ENCODE results near the gene NPB.

The NPB gene

DNA sequence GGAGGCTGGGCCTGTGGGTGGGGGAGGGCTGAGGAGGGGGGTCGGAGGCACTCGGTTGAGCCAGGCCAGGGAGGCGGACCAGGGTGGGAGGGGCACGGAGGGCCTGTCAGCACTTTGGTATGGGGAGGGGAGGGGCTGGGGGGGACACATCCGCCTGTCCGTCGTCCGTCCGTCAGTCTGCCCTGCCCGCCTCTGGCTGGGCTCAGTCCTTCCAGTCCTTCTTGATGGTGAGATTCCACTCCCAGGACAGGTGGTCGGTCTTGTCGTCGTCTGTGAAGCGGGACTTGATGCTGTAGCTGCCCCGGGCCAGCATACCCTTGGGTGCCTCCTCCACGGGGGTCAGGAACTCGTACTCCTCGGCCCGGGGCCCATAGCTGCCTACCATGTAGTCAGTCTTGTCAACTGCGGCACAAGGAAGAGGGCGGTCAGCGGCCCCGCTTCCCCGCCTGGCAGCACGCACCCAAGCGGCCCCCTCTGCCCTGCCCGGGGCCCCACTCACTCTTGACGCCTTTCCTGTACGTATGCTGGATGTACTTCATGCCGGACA, 33.3 kb upstream of the NPB start:
- Histone ChIP-seq H3K18ac (ENCODE audit: low read depth in 1 of 2, low read length in 2 of 2) (peak overlapping the region; percentile 66 to 75), H3K36me3 (ENCODE audit: control insufficient read depth in 1 of 2, insufficient read depth in 2 of 2, low read depth in 1 of 2, low read length in 2 of 2) (peaks cover 30 to 60% of the 10 kb centered on the region in 2 experiments), H2BK12ac (ENCODE audit: low read length in 2 of 2) (peak overlapping the region; percentile 14 to 57), H2BK15ac (ENCODE audit: low read depth, poor library complexity, severe bottlenecking) (peak overlapping the region; percentile 12), H3K27ac (ENCODE audit: low read length, poor library complexity, severe bottlenecking) (peak overlapping the region; percentile 91), H3K9me3 (ENCODE audit: control insufficient read depth, low read length) (no peaks in the 10 kb centered on the region), H4K91ac (ENCODE audit: low read length) (peak overlapping the region; percentile 36), H3K4ac (ENCODE audit: low read depth in 1 of 2, low read length in 2 of 2) (peak overlapping the region in 1 of 2 experiments; percentile 57), H2BK5ac (ENCODE audit: low read depth, low read length, poor library complexity, severe bottlenecking) (no peak overlapping the region), H3K27me3 (ENCODE audit: control insufficient read depth in 1 of 2, insufficient read depth in 1 of 2, low read length in 2 of 2) (no peaks in the 10 kb centered on the region), H3K9ac (ENCODE audit: low read length) (peak overlapping the region; percentile 92), H2AK5ac (ENCODE audit: low read length, severe bottlenecking) (peak overlapping the region; percentile 78), H4K8ac (ENCODE audit: low read length) (peak overlapping the region; percentile 78), H3K4me1 (ENCODE audit: control insufficient read depth, insufficient read depth, low read depth, low read length) (peaks cover 62% of the 10 kb centered on the region), H3K4me2 (ENCODE audit: low read length, poor library complexity, severe bottlenecking) (peak overlapping the region; percentile 77), H2AFZ (ENCODE audit: low read depth, low read length) (no peak overlapping the region), H3K4me3 (ENCODE audit: insufficient read depth in 1 of 2, low read depth in 1 of 2, low read length in 2 of 2) (peak overlapping the region in 1 of 2 experiments; percentile 82), H3K79me1 (replicated peaks; ENCODE audit: low read length, poor library complexity, severe bottlenecking) (peaks cover 18% of the 10 kb centered on the region), H3K14ac (ENCODE audit: low read length in 2 of 2) (peak overlapping the region in 1 of 2 experiments; percentile 15), H3K23ac (ENCODE audit: low read length in 2 of 2) (peak overlapping the region in 1 of 2 experiments; percentile 21), H2BK120ac (ENCODE audit: low read depth, low read length) (no peak overlapping the region)
- DNase-seq = peak; percentile 92
- WGBS = 39% methylated on average over 28 of the region's 30 CpGs

DNA sequence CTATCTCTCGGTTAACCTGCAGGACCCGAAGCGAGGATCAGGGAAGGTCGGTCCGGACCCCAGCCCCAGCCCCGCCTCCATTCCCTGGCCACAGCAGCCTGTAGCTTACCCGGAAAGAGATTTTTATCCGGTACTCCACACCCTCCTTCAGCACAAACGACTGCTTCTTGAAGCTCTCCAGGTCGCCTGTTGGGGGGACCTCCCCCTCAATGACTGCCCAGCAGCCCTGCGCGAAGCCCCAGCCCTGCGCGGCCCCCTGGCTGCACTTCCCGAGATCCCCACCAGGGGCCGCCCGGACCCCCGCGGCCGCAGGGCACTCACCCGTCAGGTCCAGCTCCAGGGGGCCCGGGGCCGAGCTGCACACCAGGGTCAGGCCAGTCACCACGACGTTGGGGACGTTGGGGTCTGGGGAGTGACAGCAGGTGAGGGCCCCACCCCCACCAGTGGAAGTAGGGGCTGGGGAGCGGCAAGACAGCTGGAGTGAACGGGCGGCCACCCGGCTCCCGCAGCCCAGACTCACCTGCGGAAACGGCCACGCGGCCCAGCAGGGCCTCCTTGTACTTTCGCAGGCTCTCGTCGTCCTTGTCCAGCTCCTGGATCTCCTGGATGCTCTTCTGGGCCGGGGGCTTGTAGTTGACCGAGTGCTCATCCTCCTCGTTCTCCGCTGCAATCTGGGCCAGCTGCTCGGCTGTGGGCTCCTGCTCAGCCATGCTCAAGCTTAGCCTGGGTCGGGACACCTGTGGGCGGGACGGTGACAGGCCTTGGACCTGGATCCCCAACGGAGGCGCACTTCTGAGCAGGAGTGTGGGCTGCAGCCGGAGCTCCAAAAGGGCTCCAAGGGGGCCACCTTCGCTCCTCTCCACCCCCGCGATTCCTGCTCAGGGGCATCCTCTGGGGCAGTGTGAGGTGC, 32.6 kb upstream of the NPB start:
- peak overlapping the region; percentile 21 to 53 for H3K23ac ChIP-seq (ENCODE audit: low read length in 2 of 2)
- no peak overlapping the region for H2BK5ac ChIP-seq (ENCODE audit: low read depth, low read length, poor library complexity, severe bottlenecking)
- no peak overlapping the region for H2AFZ ChIP-seq (ENCODE audit: low read depth, low read length)
- H3K9ac ChIP-seq (ENCODE audit: low read length) = peak overlapping the region; percentile 92
- peak overlapping the region; percentile 82 to 88 for H3K4me3 ChIP-seq (ENCODE audit: insufficient read depth in 1 of 2, low read depth in 1 of 2, low read length in 2 of 2)
- peaks cover 29 to 53% of the 10 kb centered on the region in 2 experiments for H3K36me3 ChIP-seq (ENCODE audit: control insufficient read depth in 1 of 2, insufficient read depth in 2 of 2, low read depth in 1 of 2, low read length in 2 of 2)
- peak overlapping the region in 1 of 2 experiments; percentile 87 for H3K14ac ChIP-seq (ENCODE audit: low read length in 2 of 2)
- H3K4me2 ChIP-seq (ENCODE audit: low read length, poor library complexity, severe bottlenecking) = peak overlapping the region; percentile 77
- peak overlapping the region; percentile 36 for H4K91ac ChIP-seq (ENCODE audit: low read length)
- peak; percentile 70 for DNase-seq
- peak overlapping the region; percentile 81 to 96 for H3K18ac ChIP-seq (ENCODE audit: low read depth in 1 of 2, low read length in 2 of 2)
- peaks cover 58% of the 10 kb centered on the region for H3K4me1 ChIP-seq (ENCODE audit: control insufficient read depth, insufficient read depth, low read depth, low read length)
- peak overlapping the region; percentile 60 for H2BK15ac ChIP-seq (ENCODE audit: low read depth, poor library complexity, severe bottlenecking)
- peak overlapping the region; percentile 91 for H3K27ac ChIP-seq (ENCODE audit: low read length, poor library complexity, severe bottlenecking)
- WGBS = 27% methylated on average over 50 of the region's 52 CpGs
- H3K27me3 ChIP-seq (ENCODE audit: control insufficient read depth in 1 of 2, insufficient read depth in 1 of 2, low read length in 2 of 2) = no peaks in the 10 kb centered on the region
- H3K9me3 ChIP-seq (ENCODE audit: control insufficient read depth, low read length) = no peaks in the 10 kb centered on the region
- peak overlapping the region; percentile 57 to 99 for H3K4ac ChIP-seq (ENCODE audit: low read depth in 1 of 2, low read length in 2 of 2)
- peaks cover 14% of the 10 kb centered on the region for H3K79me1 ChIP-seq (replicated peaks; ENCODE audit: low read length, poor library complexity, severe bottlenecking)
- peak overlapping the region; percentile 14 to 57 for H2BK12ac ChIP-seq (ENCODE audit: low read length in 2 of 2)
- H2AK5ac ChIP-seq (ENCODE audit: low read length, severe bottlenecking) = peak overlapping the region; percentile 78
- H4K8ac ChIP-seq (ENCODE audit: low read length) = peak overlapping the region; percentile 78
- H2BK120ac ChIP-seq (ENCODE audit: low read depth, low read length) = no peak overlapping the region

DNA sequence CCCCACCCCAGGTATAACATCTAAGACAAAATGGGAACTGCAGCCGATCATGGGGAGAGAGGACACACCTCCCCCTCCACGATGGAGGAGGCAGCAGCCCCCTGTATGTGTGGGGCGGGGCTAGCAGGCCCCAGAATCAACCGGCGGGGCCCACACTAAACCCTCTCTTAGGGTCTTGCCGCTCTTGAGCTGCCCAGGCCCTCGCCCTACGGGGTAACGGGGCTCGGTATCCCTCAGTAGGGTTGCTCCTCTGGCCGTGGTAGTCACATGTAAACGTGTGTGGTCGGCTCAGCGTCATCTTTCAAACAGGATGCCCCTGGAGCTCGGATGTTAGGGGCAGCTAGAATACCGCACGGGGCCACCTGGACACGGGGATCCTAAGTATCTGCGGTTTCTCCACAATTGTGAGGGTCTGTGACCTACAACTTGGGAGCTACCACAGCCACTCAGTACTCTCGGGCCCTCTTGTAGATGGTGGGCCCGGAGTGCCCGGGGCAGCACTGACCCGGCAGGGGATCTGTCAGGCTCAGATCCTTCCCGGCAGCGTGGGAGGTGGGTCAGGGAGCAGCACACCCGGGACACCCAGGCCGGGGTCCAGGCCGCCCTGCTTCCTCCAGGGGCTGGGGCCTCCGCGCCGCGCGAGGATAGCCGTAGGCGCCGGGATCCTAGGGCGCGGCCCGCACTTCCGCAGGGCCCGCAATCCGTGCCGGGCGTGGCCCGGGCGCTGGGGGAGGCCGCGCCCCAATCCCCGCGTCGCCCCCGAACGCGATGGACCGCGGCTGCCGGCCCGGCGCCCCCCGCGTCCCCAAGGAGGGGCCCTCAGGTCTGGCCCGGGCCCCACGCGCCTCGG, 31.7 kb upstream of the NPB start:
- Histone ChIP-seq H3K27ac (ENCODE audit: low read length, poor library complexity, severe bottlenecking) (peak overlapping the region; percentile 83), H4K8ac (ENCODE audit: low read length) (peak overlapping the region; percentile 73), H2BK15ac (ENCODE audit: low read depth, poor library complexity, severe bottlenecking) (peak overlapping the region; percentile 33), H4K91ac (ENCODE audit: low read length) (peak overlapping the region; percentile 94), H2BK12ac (ENCODE audit: low read length in 2 of 2) (peak overlapping the region in 1 of 2 experiments; percentile 61), H3K4ac (ENCODE audit: low read depth in 1 of 2, low read length in 2 of 2) (peak overlapping the region; percentile 97 to 99), H3K4me2 (ENCODE audit: low read length, poor library complexity, severe bottlenecking) (peak overlapping the region; percentile 77), H2BK120ac (ENCODE audit: low read depth, low read length) (peak overlapping the region; percentile 100), H2BK5ac (ENCODE audit: low read depth, low read length, poor library complexity, severe bottlenecking) (peak overlapping the region; percentile 75), H3K14ac (ENCODE audit: low read length in 2 of 2) (peak overlapping the region; percentile 77 to 96), H3K4me3 (ENCODE audit: insufficient read depth in 1 of 2, low read depth in 1 of 2, low read length in 2 of 2) (peak overlapping the region; percentile 82 to 88), H2AFZ (ENCODE audit: low read depth, low read length) (no peak overlapping the region), H2AK5ac (ENCODE audit: low read length, severe bottlenecking) (peak overlapping the region; percentile 49), H3K79me1 (replicated peaks; ENCODE audit: low read length, poor library complexity, severe bottlenecking) (peaks cover 15% of the 10 kb centered on the region), H3K23ac (ENCODE audit: low read length in 2 of 2) (peak overlapping the region in 1 of 2 experiments; percentile 57), H3K4me1 (ENCODE audit: control insufficient read depth, insufficient read depth, low read depth, low read length) (peaks cover 57% of the 10 kb centered on the region), H3K27me3 (ENCODE audit: control insufficient read depth in 1 of 2, insufficient read depth in 1 of 2, low read length in 2 of 2) (no peaks in the 10 kb centered on the region), H3K18ac (ENCODE audit: low read depth in 1 of 2, low read length in 2 of 2) (peak overlapping the region; percentile 81 to 96), H3K36me3 (ENCODE audit: control insufficient read depth in 1 of 2, insufficient read depth in 2 of 2, low read depth in 1 of 2, low read length in 2 of 2) (peaks cover 27 to 50% of the 10 kb centered on the region in 2 experiments), H3K9me3 (ENCODE audit: control insufficient read depth, low read length) (no peaks in the 10 kb centered on the region), H3K9ac (ENCODE audit: low read length) (peak overlapping the region; percentile 92)
- DNase-seq = peak; percentile 71
- under 1% methylated on average over 42 of the region's 65 CpGs for WGBS

All from mesenchymal stem cell (in vitro differentiated cells and primary cell).